ENCODE results near the gene TBXA2R. TPM values are rescaled to one million over a fixed set of nuclear protein-coding genes. Genes with fewer than 3 reads are reported as not detected.

Gene TBXA2R
- total and polyA plus RNA-seq, 2 donors (not counting 3 experiments of a cell fraction or from before 2014, with no cell fraction given), result 2.4 to 2.9 TPM

DNA sequence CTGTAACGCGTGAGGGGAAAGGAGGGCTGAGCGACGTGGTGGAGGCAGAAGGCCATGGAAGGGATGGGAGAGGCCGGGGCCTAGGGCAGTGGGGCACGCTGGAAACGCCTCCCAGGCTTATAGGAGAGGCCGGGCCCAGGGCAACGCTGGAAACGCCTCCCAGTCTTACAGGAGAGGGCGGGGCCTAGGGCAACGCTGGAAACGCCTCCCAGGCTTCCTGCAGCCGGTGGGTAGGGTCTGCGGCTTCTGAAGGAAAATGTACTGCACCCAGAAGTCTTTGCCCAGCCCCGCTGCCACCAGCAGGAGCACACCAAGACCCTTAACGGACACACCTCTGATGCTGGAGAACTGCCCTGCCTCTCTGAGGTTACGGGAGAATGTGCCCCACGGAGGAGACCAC lies 10.8 kb upstream of the TBXA2R start:
- DNase-seq (ENCODE audit: low read depth, low spot score), result no peak

More for the DNA sequence above, 10.8 kb upstream of the TBXA2R start:
- Histone ChIP-seq H3K9me1 (replicated peaks; ENCODE audit: control insufficient read depth, extremely low read depth, insufficient read depth, low read length) (no peaks in the 10 kb centered on the region), H3K9ac (replicated peaks; ENCODE audit: extremely low read depth, insufficient read depth, low read length) (no peak overlapping the region), H3K4me1 (ENCODE audit: control insufficient read depth, extremely low read depth, insufficient read depth, low read length) (no peaks in the 10 kb centered on the region), H3K4me2 (ENCODE audit: insufficient read depth, low read length) (no peak overlapping the region), H2AFZ (ENCODE audit: low read depth, low read length) (no peak overlapping the region), H3K27ac (ENCODE audit: insufficient read depth, low read depth, low read length) (no peak overlapping the region), H4K20me1 (replicated peaks; ENCODE audit: control insufficient read depth, extremely low read depth, insufficient read depth, low read length) (no peaks in the 10 kb centered on the region), H3K79me2 (ENCODE audit: control insufficient read depth, insufficient read depth, low read length) (no peaks in the 10 kb centered on the region), H3K36me3 (ENCODE audit: control insufficient read depth in 2 of 2, extremely low read depth in 1 of 2, insufficient read depth in 2 of 2, low read length in 2 of 2) (peaks cover 0 to 24% of the 10 kb centered on the region in 2 experiments), H3K27me3 (ENCODE audit: control insufficient read depth in 2 of 2, insufficient read depth in 2 of 2, low read length in 2 of 2) (no peaks in the 10 kb centered on the region), H3K4me3 (replicated peaks in 1 of 3; ENCODE audit: insufficient read depth in 1 of 3, low read depth in 1 of 3, low read length in 3 of 3) (no peak overlapping the region), H3K9me3 (replicated peaks; ENCODE audit: control insufficient read depth, insufficient read depth, low read length) (no peaks in the 10 kb centered on the region)
- BruUV-seq (replicated peaks), result no TSS peak
- ChIA-PET CTCF (interaction anchor here (1.1 kb wide), 2 partner anchors 30 to 72 kb away, joined by 3 read pairs; no protein-coding TSS in a partner anchor), POLR2A (no interaction called here)
- dilution Hi-C loops (cut with MboI; ENCODE audit: extremely low pct_ligation_motif_present, low sequenced_read_pairs) (no loop called here), intact Hi-C loops (cut with micrococcal nuclease) (no loop called here)
- TF ChIP-seq MYC (IDR thresholded peaks at IDR 0.05; ENCODE audit: low read depth, low read length) (no peak), GATA2 (IDR thresholded peaks at IDR 0.05; ENCODE audit: insufficient read depth, insufficient read length, low read depth, low read length) (no peak), POLR2A (IDR thresholded peaks at IDR 0.05; ENCODE audit: low read depth, low read length) (no peak), FOS (IDR thresholded peaks at IDR 0.05; ENCODE audit: borderline replicate concordance, insufficient read depth, low read length) (no peak), JUN (IDR thresholded peaks at IDR 0.05; ENCODE audit: borderline replicate concordance, insufficient read depth, insufficient read length, low read depth) (no peak), POLR2AphosphoS5 (IDR thresholded peaks at IDR 0.05; ENCODE audit: insufficient read depth, low read depth, low read length) (no peak), EZH2 (IDR thresholded peaks at IDR 0.05; ENCODE audit: borderline replicate concordance, low read depth, low read length, severe bottlenecking) (no peak)
- TF ChIP-seq, protein P1, sequence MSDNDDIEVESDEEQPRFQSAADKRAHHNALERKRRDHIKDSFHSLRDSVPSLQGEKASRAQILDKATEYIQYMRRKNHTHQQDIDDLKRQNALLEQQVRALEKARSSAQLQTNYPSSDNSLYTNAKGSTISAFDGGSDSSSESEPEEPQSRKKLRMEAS (IDR thresholded peaks at IDR 0.05; ENCODE audit: insufficient read depth, insufficient read length), result no peak
- TF ChIP-seq, protein P2, sequence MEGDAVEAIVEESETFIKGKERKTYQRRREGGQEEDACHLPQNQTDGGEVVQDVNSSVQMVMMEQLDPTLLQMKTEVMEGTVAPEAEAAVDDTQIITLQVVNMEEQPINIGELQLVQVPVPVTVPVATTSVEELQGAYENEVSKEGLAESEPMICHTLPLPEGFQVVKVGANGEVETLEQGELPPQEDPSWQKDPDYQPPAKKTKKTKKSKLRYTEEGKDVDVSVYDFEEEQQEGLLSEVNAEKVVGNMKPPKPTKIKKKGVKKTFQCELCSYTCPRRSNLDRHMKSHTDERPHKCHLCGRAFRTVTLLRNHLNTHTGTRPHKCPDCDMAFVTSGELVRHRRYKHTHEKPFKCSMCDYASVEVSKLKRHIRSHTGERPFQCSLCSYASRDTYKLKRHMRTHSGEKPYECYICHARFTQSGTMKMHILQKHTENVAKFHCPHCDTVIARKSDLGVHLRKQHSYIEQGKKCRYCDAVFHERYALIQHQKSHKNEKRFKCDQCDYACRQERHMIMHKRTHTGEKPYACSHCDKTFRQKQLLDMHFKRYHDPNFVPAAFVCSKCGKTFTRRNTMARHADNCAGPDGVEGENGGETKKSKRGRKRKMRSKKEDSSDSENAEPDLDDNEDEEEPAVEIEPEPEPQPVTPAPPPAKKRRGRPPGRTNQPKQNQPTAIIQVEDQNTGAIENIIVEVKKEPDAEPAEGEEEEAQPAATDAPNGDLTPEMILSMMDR (IDR thresholded peaks at IDR 0.05; ENCODE audit: extremely low read depth in 1 of 2, insufficient read depth in 1 of 2, low read depth in 1 of 2, low read length in 2 of 2), result no peak
- peak; percentile 78 for FAIRE-seq

All from endothelial cell of umbilical vein (primary cell).